CD4-positive, alpha-beta T cell treated with Interleukin-1 beta for 1 hour (primary cell): Measurements from ENCODE around the gene HOXA9.

Source experiments
- DNase-seq, 2 donors: peaks; one replicate each; pipeline ENCODE4 v3.0.0-alpha.2; 2020 to 2022

The HOXA9 gene

GRCh38 chr7:27163288-27164044 lies 1.9 kb downstream of the HOXA9 start:
- DNase-seq: no peak

GRCh38 chr7:27162561-27163287 lies 2.6 kb downstream of the HOXA9 start:
- no peak for DNase-seq

GRCh38 chr7:27161721-27162560 lies 3.4 kb downstream of the HOXA9 start:
- no peak for DNase-seq

GRCh38 chr7:27161214-27161720 lies 4.1 kb downstream of the HOXA9 start:
- DNase-seq: peak in 1 of 2 donors; percentile 45

- DNase-seq: peak; percentile 83 to 85
These were observed 4.7 kb downstream of the HOXA9 start for GRCh38 chr7:27160546-27161213.

GRCh38 chr7:27160145-27160545 lies 5.2 kb downstream of the HOXA9 start:
- no peak for DNase-seq

- no peak for DNase-seq
These were observed 5.8 kb downstream of the HOXA9 start for GRCh38 chr7:27159266-27160144.

GRCh38 chr7:27158436-27159265 lies 6.7 kb downstream of the HOXA9 start:
- no peak for DNase-seq

- no peak for DNase-seq
These were observed 7.5 kb downstream of the HOXA9 start for GRCh38 chr7:27157702-27158431.

- DNase-seq: no peak
These were observed 8.2 kb downstream of the HOXA9 start for GRCh38 chr7:27156916-27157701.

- no peak for DNase-seq
These were observed 8.8 kb downstream of the HOXA9 start, which contains the start of gene HOXA7 for GRCh38 chr7:27156508-27156898. TSS of gene HOXA7 (minus strand) at chr7:27156675. CDS start at chr7:27156545, 130 bp downstream.

- no peak for DNase-seq
These were observed 9.4 kb downstream of the HOXA9 start for GRCh38 chr7:27155816-27156507.

GRCh38 chr7:27154901-27155815 lies 10.2 kb downstream of the HOXA9 start:
- no peak for DNase-seq

- DNase-seq: no peak
These were observed 11.0 kb downstream of the HOXA9 start for GRCh38 chr7:27154369-27154768.

- no peak for DNase-seq
These were observed 11.8 kb downstream of the HOXA9 start for GRCh38 chr7:27153526-27153925.

- no peak for DNase-seq
These were observed 12.4 kb downstream of the HOXA9 start for GRCh38 chr7:27152816-27153442.
